ENCODE data around the gene PI4KB.
A peak's percentile ranks its signal among the peaks of the same experiment; 100 is the strongest.

GRCh38 chr1:151340870-151341754 is 13.9 kb upstream of the PI4KB start:
- TF ChIP-seq FOXJ3 (CRISPR knock-in tag; IDR thresholded peaks at IDR 0.05; ENCODE audit: borderline replicate concordance) = no peak
- no peak for TF ChIP-seq KDM5B (CRISPR knock-in tag; IDR thresholded peaks at IDR 0.05; ENCODE audit: borderline replicate concordance)
- TF ChIP-seq CTCF (CRISPR knock-in tag; IDR thresholded peaks at IDR 0.05) = peak; percentile 87
- TF ChIP-seq NR3C1 (CRISPR knock-in tag; IDR thresholded peaks at IDR 0.05) = no peak
- TF ChIP-seq MAZ (IDR thresholded peaks at IDR 0.05; ENCODE audit: borderline replicate concordance, low read depth, low read length) = no peak
- no peak for TF ChIP-seq MAZ (CRISPR knock-in tag; IDR thresholded peaks at IDR 0.05; ENCODE audit: low read depth)
- TF ChIP-seq JUND (CRISPR knock-in tag; IDR thresholded peaks at IDR 0.05) = no peak
- TF ChIP-seq SMARCC2 (IDR thresholded peaks at IDR 0.05) = no peak
- no peak for TF ChIP-seq MAFK (conservative IDR thresholded peaks at IDR 0.05 in 1 of 2, IDR thresholded peaks at IDR 0.05 in 1 of 2; ENCODE audit: low read length in 2 of 2)
- no peak for TF ChIP-seq MAFG (CRISPR knock-in tag; IDR thresholded peaks at IDR 0.05)
- no peak for TF ChIP-seq KAT7 (CRISPR knock-in tag; IDR thresholded peaks at IDR 0.05; ENCODE audit: borderline replicate concordance)

All from HepG2 (cell line).